Glutamatergic neuron (in vitro differentiated cells): ENCODE results near the gene ZDHHC18. TPM values are rescaled to one million over a fixed set of nuclear protein-coding genes. Genes with fewer than 3 reads are reported as not detected.
"Not testable (repeated sequence)": the region's sequence is repeated elsewhere in the genome, so short reads cannot be mapped to it uniquely, and the experiment has no call there.

Source experiments
- DNase-seq: peaks from one replicate; pipeline ENCODE4 v3.0.0; 2022
- H3K27ac Mint-ChIP-seq: one replicate; pipeline ENCODE4 v1.8.0; 2020; ENCODE audit warnings: mild to moderate bottlenecking, mixed read lengths, inconsistent platforms; ENCODE audit not compliant: unreplicated experiment
- H3K27me3 Mint-ChIP-seq: one replicate; pipeline ENCODE4 v1.8.0; 2020; ENCODE audit warnings: mild to moderate bottlenecking, moderate library complexity, mixed read lengths, inconsistent platforms; ENCODE audit not compliant: unreplicated experiment
- H3K36me3 Mint-ChIP-seq: one replicate; pipeline ENCODE4 v1.8.0; 2020; ENCODE audit warnings: mild to moderate bottlenecking, mixed read lengths, inconsistent platforms; ENCODE audit not compliant: unreplicated experiment
- H3K4me1 Mint-ChIP-seq: one replicate; pipeline ENCODE4 v1.8.0; 2020; ENCODE audit warnings: mild to moderate bottlenecking, low read depth, mixed read lengths, inconsistent platforms; ENCODE audit not compliant: unreplicated experiment
- H3K4me3 Mint-ChIP-seq: one replicate; pipeline ENCODE4 v1.8.0; 2020; ENCODE audit warnings: mild to moderate bottlenecking, mixed read lengths, inconsistent platforms; ENCODE audit not compliant: unreplicated experiment
- H3K9me3 Mint-ChIP-seq: one replicate; pipeline ENCODE4 v1.8.0; 2020; ENCODE audit warnings: mild to moderate bottlenecking, moderate library complexity, mixed read lengths, inconsistent platforms; ENCODE audit not compliant: unreplicated experiment
- CTCF ChIP-seq: fragments of 200-600 bp; sonication (generic); IDR thresholded peaks from one replicate; pipeline ENCODE4 v1.5.0; 2021; ENCODE audit not compliant: partially characterized antibody, unreplicated experiment
- total RNA-seq: library from RNA; stranded (reverse); fragmentation: NEBNext Ultra II Directional; extraction: Animal tissue kit (Norgen Biotek cat#: 25700); gene quantifications from one replicate; pipeline ENCODE4 v1.2.1, GENCODE V29; 2021; ENCODE audit not compliant: unreplicated experiment

ZDHHC18 gene
- total RNA-seq, 1 donor from 2014 or later, result 52.6 TPM

GRCh38 chr1:26838474-26839338 is 12.2 kb downstream of the ZDHHC18 start:
- no peak overlapping the region for H3K27ac Mint-ChIP-seq
- no peak overlapping the region for H3K4me3 Mint-ChIP-seq
- no peak for TF ChIP-seq CTCF
- no peaks in the 10 kb centered on the region for H3K36me3 Mint-ChIP-seq
- DNase-seq, result no peak
- H3K27me3 Mint-ChIP-seq, result peaks cover 7% of the 10 kb centered on the region
- no peaks in the 10 kb centered on the region for H3K9me3 Mint-ChIP-seq
- no peaks in the 10 kb centered on the region for H3K4me1 Mint-ChIP-seq

- no peak for DNase-seq
- no peak overlapping the region for H3K4me3 Mint-ChIP-seq
- no peak overlapping the region for H3K27ac Mint-ChIP-seq
- peaks cover 5% of the 10 kb centered on the region for H3K27me3 Mint-ChIP-seq
- H3K4me1 Mint-ChIP-seq, result no peaks in the 10 kb centered on the region
- H3K36me3 Mint-ChIP-seq, result no peaks in the 10 kb centered on the region
- TF ChIP-seq CTCF, result no peak
- H3K9me3 Mint-ChIP-seq, result no peaks in the 10 kb centered on the region
These were observed 12.8 kb downstream of the ZDHHC18 start for GRCh38 chr1:26839339-26839722.

- no peak for TF ChIP-seq CTCF
- no peaks in the 10 kb centered on the region for H3K36me3 Mint-ChIP-seq
- no peak for DNase-seq
These were observed 13.3 kb downstream of the ZDHHC18 start for GRCh38 chr1:26839779-26840178.

GRCh38 chr1:26844424-26845196 is 18.1 kb downstream of the ZDHHC18 start:
- DNase-seq, result no peak
- Mint-ChIP-seq H3K4me3 (no peak overlapping the region), H3K27me3 (no peaks in the 10 kb centered on the region), H3K27ac (no peak overlapping the region), H3K36me3 (no peaks in the 10 kb centered on the region), H3K4me1 (no peaks in the 10 kb centered on the region), H3K9me3 (no peaks in the 10 kb centered on the region)
- TF ChIP-seq CTCF, result no peak

More at GRCh38 chr1:26839779-26840178, 13.3 kb downstream of the ZDHHC18 start:
- H3K9me3 Mint-ChIP-seq, result no peaks in the 10 kb centered on the region
- H3K4me1 Mint-ChIP-seq, result no peaks in the 10 kb centered on the region
- peaks cover 5% of the 10 kb centered on the region for H3K27me3 Mint-ChIP-seq
- no peak overlapping the region for H3K4me3 Mint-ChIP-seq
- no peak overlapping the region for H3K27ac Mint-ChIP-seq

- not testable (repeated sequence) for H3K4me1 Mint-ChIP-seq, DNase-seq, H3K4me3 Mint-ChIP-seq, H3K27ac Mint-ChIP-seq, H3K27me3 Mint-ChIP-seq, H3K9me3 Mint-ChIP-seq, H3K36me3 Mint-ChIP-seq
These were observed 21.3 kb downstream of the ZDHHC18 start for GRCh38 chr1:26847826-26848225.
